Spleen (tissue), 7 donors: Measurements from ENCODE around the gene NBPF3.

Experiments
- POLR2A ChIP-seq, 3 donors: fragments of 450-650 bp; IDR thresholded peaks; one replicate each; pipeline ENCODE4 v1.5.1; 2017; ENCODE audit warnings: antibody characterized with exemption in 3 of 3, mild to moderate bottlenecking in 1 of 3
- TF ChIP-seq, protein P1 (sequence below), 11 experiments: fragments of 200-600 bp in 7 of 11; fragments of 450-650 bp in 4 of 11; sonication (generic) in 4 of 11; IDR thresholded peaks in 8 of 11; conservative IDR thresholded peaks in 3 of 11; 1 replicate in 7 of 11; 2 replicates in 4 of 11; pipeline versions ENCODE4 v1.4.0 to v1.8.0; 2016 to 2021; ENCODE audit warnings: antibody characterized with exemption in 11 of 11, inconsistent platforms in 4 of 11, mild to moderate bottlenecking in 1 of 11
- donor health status: DM: no; HTN: no; CAD: no; lungs with moderate emphysema.
- donor health status: DM: no; HTN: no; CAD: no.
- donor health status: DM: no; HTN: no; CAD: no.

DNA sequence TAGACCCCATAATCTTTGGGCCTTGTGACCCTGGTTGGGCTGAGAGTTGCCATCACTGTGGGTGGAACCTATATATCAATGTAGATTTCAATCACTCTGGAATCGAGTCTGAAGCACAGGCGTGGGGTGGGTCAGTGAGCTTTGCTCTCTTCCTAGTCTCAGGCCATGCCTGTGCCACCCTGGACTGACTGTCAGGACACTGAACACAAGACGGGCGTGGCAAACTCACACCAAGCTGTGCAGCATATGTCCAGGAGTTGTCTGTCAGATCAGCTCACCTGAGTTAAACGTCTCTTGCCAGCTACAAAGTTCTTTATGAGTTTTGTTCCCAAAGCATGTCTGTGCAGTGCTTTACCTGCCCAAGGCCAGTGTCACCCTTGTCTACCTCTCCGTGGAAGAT is 38.4 kb downstream of the NBPF3 start:
- TF ChIP-seq POLR2A (IDR thresholded peaks at IDR 0.05) = no peak
- TF ChIP-seq, protein P1, sequence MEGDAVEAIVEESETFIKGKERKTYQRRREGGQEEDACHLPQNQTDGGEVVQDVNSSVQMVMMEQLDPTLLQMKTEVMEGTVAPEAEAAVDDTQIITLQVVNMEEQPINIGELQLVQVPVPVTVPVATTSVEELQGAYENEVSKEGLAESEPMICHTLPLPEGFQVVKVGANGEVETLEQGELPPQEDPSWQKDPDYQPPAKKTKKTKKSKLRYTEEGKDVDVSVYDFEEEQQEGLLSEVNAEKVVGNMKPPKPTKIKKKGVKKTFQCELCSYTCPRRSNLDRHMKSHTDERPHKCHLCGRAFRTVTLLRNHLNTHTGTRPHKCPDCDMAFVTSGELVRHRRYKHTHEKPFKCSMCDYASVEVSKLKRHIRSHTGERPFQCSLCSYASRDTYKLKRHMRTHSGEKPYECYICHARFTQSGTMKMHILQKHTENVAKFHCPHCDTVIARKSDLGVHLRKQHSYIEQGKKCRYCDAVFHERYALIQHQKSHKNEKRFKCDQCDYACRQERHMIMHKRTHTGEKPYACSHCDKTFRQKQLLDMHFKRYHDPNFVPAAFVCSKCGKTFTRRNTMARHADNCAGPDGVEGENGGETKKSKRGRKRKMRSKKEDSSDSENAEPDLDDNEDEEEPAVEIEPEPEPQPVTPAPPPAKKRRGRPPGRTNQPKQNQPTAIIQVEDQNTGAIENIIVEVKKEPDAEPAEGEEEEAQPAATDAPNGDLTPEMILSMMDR (IDR thresholded peaks at IDR 0.05 in 8 of 11, conservative IDR thresholded peaks at IDR 0.05 in 3 of 11) = no peak
